Measurements from ENCODE around the gene PLOD2. TPM values are rescaled to one million over a fixed set of nuclear protein-coding genes. Genes with fewer than 3 reads are reported as not detected.

PLOD2 gene
- total and polyA plus RNA-seq, 2 of the 8 experiments (the other 6 are each of a cell fraction or from before 2014, with no cell fraction given), result 4.0 to 28.7 TPM

DNA sequence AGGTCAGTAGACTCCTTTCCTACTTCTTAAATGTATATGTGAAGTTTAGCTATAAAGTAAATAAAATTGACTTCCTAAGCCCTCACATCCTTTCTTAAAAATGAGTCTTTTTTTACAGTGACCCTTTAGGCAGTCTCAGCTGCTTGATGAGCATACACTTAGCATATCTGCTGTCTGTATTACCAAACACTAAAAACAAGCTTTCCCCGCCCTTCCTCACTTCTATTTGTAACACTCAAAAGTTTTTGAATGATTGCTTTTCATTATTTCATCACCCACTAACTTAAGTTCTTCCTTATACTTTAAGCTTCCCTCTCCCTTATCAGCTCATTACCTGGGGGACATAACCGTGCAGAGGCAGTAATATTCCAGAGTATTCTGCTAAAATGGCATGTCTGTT lies 89.4 kb downstream of the PLOD2 start:
- H2BK20ac ChIP-seq (ENCODE audit: low read length), result no peak overlapping the region
- H3K79me2 ChIP-seq (ENCODE audit: control insufficient read depth in 1 of 2, insufficient read depth in 2 of 2, low read length in 2 of 2), result no peaks in the 10 kb centered on the region
- no peaks in the 10 kb centered on the region for H3K79me1 ChIP-seq (ENCODE audit: low read depth, low read length)
- POLR2A ChIA-PET (ENCODE audit: partially characterized antibody), result no interaction called here
- no peak overlapping the region for H2AFZ ChIP-seq (ENCODE audit: low read length)
- no peak for DNase-seq (ENCODE audit: low read depth in 1 of 2, low spot score in 2 of 2)
- H3K27me3 ChIP-seq (replicated peaks in 1 of 4; ENCODE audit: control insufficient read depth in 3 of 4, extremely low read depth in 1 of 4, insufficient read depth in 3 of 4, low read length in 3 of 4), result no peaks in the 10 kb centered on the region
- H2BK120ac ChIP-seq (replicated peaks; ENCODE audit: low read depth, low read length), result no peak overlapping the region
- H2BK15ac ChIP-seq (ENCODE audit: low read length), result no peak overlapping the region
- H4K91ac ChIP-seq (replicated peaks; ENCODE audit: insufficient read length, low read length), result no peak overlapping the region
- no peak overlapping the region for H3K4ac ChIP-seq (replicated peaks; ENCODE audit: insufficient read length, low read depth, low read length)
- H3K56ac ChIP-seq (replicated peaks; ENCODE audit: insufficient read length, low read depth, low read length), result no peak overlapping the region
- H3K23ac ChIP-seq (ENCODE audit: insufficient read length), result no peak overlapping the region
- no peak overlapping the region for H3K4me3 ChIP-seq (ENCODE audit: extremely low read depth in 1 of 4, insufficient read depth in 2 of 4, low read depth in 3 of 4, low read length in 4 of 4)
- H3K23me2 ChIP-seq (ENCODE audit: low read depth, low read length), result no peaks in the 10 kb centered on the region
- H2BK12ac ChIP-seq (ENCODE audit: low read depth, low read length), result no peak overlapping the region
- peaks cover 0 to 4% (median 0%) of the 10 kb centered on the region in 4 experiments; a peak in 1 of 8 replicates for H3K36me3 ChIP-seq (ENCODE audit: control insufficient read depth in 2 of 4, insufficient read depth in 4 of 4, low read length in 3 of 4)
- H3K9ac ChIP-seq (replicated peaks in 1 of 4; ENCODE audit: extremely low read depth in 1 of 4, low read depth in 3 of 4, low read length in 3 of 4), result no peak overlapping the region
- H3K18ac ChIP-seq (ENCODE audit: extremely low read depth, low read length), result no peak overlapping the region
- WGBS, 2 experiments (ENCODE audit: extremely low coverage in 1 of 2, insufficient coverage in 1 of 2, insufficient read length in 1 of 2, insufficient replicate concordance in 2 of 2, low coverage in 1 of 2, low lambda C conversion rate in 2 of 2, missing lambda C conversion rate in 1 of 2), result 83% methylated on average over 2 of the region's 2 CpGs; no CpG with 5 or more reads in 1 of the 2 experiments
- H4K20me1 ChIP-seq (replicated peaks in 1 of 2; ENCODE audit: control insufficient read depth in 1 of 2, insufficient read depth in 2 of 2, low read length in 2 of 2), result no peaks in the 10 kb centered on the region
- no peak overlapping the region for H3K27ac ChIP-seq (ENCODE audit: low read depth, low read length)
- no peak overlapping the region for H2AK5ac ChIP-seq (ENCODE audit: low read depth, low read length)
- no peak overlapping the region for H4K8ac ChIP-seq (ENCODE audit: extremely low read depth, insufficient read depth, low read length)
- no peak overlapping the region for H3K14ac ChIP-seq (ENCODE audit: insufficient read length)
- H3K4me1 ChIP-seq (replicated peaks in 1 of 4; ENCODE audit: control insufficient read depth in 3 of 4, insufficient read depth in 4 of 4, low read length in 3 of 4), result no peaks in the 10 kb centered on the region
- FAIRE-seq, result no peak
- CTCF ChIA-PET (ENCODE audit: partially characterized antibody), result interaction anchor here (0.6 to 2.5 kb wide), 6 partner anchors 23 to 598 kb away, joined by 3 to 16 read pairs (median 3); no protein-coding TSS in a partner anchor
- H3K9me3 ChIP-seq (ENCODE audit: insufficient read depth in 2 of 2, low read depth in 1 of 2, low read length in 1 of 2), result no peaks in the 10 kb centered on the region
- H3K4me2 ChIP-seq (ENCODE audit: insufficient read depth in 1 of 2, low read depth in 2 of 2, low read length in 2 of 2), result no peak overlapping the region
- no peak overlapping the region for H2BK5ac ChIP-seq (ENCODE audit: low read depth, low read length)
- H4K5ac ChIP-seq (ENCODE audit: insufficient read length, low read depth, low read length), result no peak overlapping the region
- TF ChIP-seq MAFK (IDR thresholded peaks at IDR 0.05; ENCODE audit: low read depth, low read length) (no peak), SIRT6 (IDR thresholded peaks at IDR 0.05; ENCODE audit: low read length) (no peak), JUND (IDR thresholded peaks at IDR 0.05; ENCODE audit: low read length) (no peak), GTF2F1 (IDR thresholded peaks at IDR 0.05; ENCODE audit: borderline replicate concordance, low read depth, low read length) (no peak), ZNF274 (IDR thresholded peaks at IDR 0.05; ENCODE audit: borderline replicate concordance, extremely low read depth, low read length) (no peak), PHF8 (conservative IDR thresholded peaks at IDR 0.05; ENCODE audit: low read depth, low read length) (no peak)
- TF ChIP-seq, protein P1, sequence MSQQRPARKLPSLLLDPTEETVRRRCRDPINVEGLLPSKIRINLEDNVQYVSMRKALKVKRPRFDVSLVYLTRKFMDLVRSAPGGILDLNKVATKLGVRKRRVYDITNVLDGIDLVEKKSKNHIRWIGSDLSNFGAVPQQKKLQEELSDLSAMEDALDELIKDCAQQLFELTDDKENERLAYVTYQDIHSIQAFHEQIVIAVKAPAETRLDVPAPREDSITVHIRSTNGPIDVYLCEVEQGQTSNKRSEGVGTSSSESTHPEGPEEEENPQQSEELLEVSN (IDR thresholded peaks at IDR 0.05), result no peak

Data from H1 (cell line).